Trophoblast cell (in vitro differentiated cells and primary cell): ENCODE data around the gene CDK2AP2.
"Not testable (repeated sequence)": the region's sequence is repeated elsewhere in the genome, so short reads cannot be mapped to it uniquely, and the experiment has no call there.

ENCODE experiments used
- DNase-seq, 2 donors: peaks; one replicate each; pipeline ENCODE4 v3.0.0-alpha.2; 2016
- H2AFZ ChIP-seq: 2 replicates; pipeline ENCODE4 v1.6.1; 2013; ENCODE audit warnings: low read length, moderate library complexity, mild to moderate bottlenecking; ENCODE audit not compliant: insufficient read depth, poor library complexity
- H2AK5ac ChIP-seq: 2 replicates; pipeline ENCODE4 v1.6.1; 2013; ENCODE audit warnings: mild to moderate bottlenecking, low read length
- H2BK120ac ChIP-seq: 2 replicates; pipeline ENCODE4 v1.6.1; 2013; ENCODE audit warnings: low read length, mild to moderate bottlenecking, moderate library complexity; ENCODE audit not compliant: insufficient read depth, poor library complexity
- H2BK12ac ChIP-seq: 2 replicates; pipeline ENCODE4 v1.6.1; 2013; ENCODE audit warnings: mild to moderate bottlenecking, low read length, moderate library complexity
- H2BK5ac ChIP-seq: 2 replicates; pipeline ENCODE4 v1.6.1; 2013; ENCODE audit warnings: low read length, low read depth, moderate library complexity, mild to moderate bottlenecking; ENCODE audit not compliant: poor library complexity
- H3K14ac ChIP-seq: 2 replicates; pipeline ENCODE4 v1.6.1; 2013; ENCODE audit warnings: mild to moderate bottlenecking, low read length
- H3K18ac ChIP-seq: 2 replicates; pipeline ENCODE4 v1.6.1; 2013; ENCODE audit warnings: mild to moderate bottlenecking, low read length
- H3K23ac ChIP-seq: 2 replicates; pipeline ENCODE4 v1.6.1; 2013; ENCODE audit warnings: low read length
- H3K27ac ChIP-seq: 2 replicates; pipeline ENCODE4 v1.5.1; 2013; ENCODE audit warnings: low read depth, mild to moderate bottlenecking, inconsistent platforms, low read length, moderate library complexity
- H3K27me3 ChIP-seq: 2 replicates; pipeline ENCODE4 v1.6.1; 2013; ENCODE audit warnings: inconsistent platforms, mild to moderate bottlenecking, low read length, moderate library complexity; ENCODE audit not compliant: insufficient read depth
- H3K36me3 ChIP-seq, 2 experiments: 1 replicate in 1 of 2; 2 replicates in 1 of 2; pipeline ENCODE4 v1.6.1; 2013; ENCODE audit warnings: low read length in 2 of 2, mild to moderate bottlenecking in 2 of 2, moderate library complexity in 1 of 2; ENCODE audit not compliant: insufficient read depth in 2 of 2, control insufficient read depth in 1 of 2
- H3K4ac ChIP-seq: 2 replicates; pipeline ENCODE4 v1.6.1; 2013; ENCODE audit warnings: low read depth, mild to moderate bottlenecking, low read length, moderate library complexity
- H3K4me1 ChIP-seq, 2 experiments: 1 replicate in 1 of 2; 2 replicates in 1 of 2; pipeline ENCODE4 v1.6.1; 2013; ENCODE audit warnings: low read length in 2 of 2, mild to moderate bottlenecking in 2 of 2, moderate library complexity in 1 of 2; ENCODE audit not compliant: insufficient read depth in 2 of 2, control insufficient read depth in 1 of 2
- H3K4me2 ChIP-seq: 2 replicates; pipeline ENCODE4 v1.6.1; 2013; ENCODE audit warnings: inconsistent platforms, mild to moderate bottlenecking, low read length, moderate library complexity
- H3K4me3 ChIP-seq: 2 replicates; pipeline ENCODE4 v1.5.1; 2013; ENCODE audit warnings: mild to moderate bottlenecking, low read depth, low read length, inconsistent platforms
- H3K79me1 ChIP-seq: one replicate; pipeline ENCODE4 v1.6.1; 2013; ENCODE audit warnings: low read length
- H3K79me2 ChIP-seq: 2 replicates; pipeline ENCODE4 v1.6.1; 2013; ENCODE audit warnings: low read length, mild to moderate bottlenecking; ENCODE audit not compliant: control insufficient read depth, insufficient read depth, poor library complexity
- H3K9ac ChIP-seq: 2 replicates; pipeline ENCODE4 v1.6.1; 2013; ENCODE audit warnings: mild to moderate bottlenecking, low read length
- H3K9me3 ChIP-seq: 2 replicates; pipeline ENCODE4 v1.6.1; 2013; ENCODE audit warnings: low read depth, mild to moderate bottlenecking, control low read depth, inconsistent platforms, low read length; ENCODE audit not compliant: insufficient read depth
- H4K12ac ChIP-seq: 2 replicates; pipeline ENCODE4 v1.6.1; 2013; ENCODE audit warnings: low read depth, mild to moderate bottlenecking, low read length, moderate library complexity
- H4K8ac ChIP-seq: 2 replicates; pipeline ENCODE4 v1.6.1; 2013; ENCODE audit warnings: low read depth, mild to moderate bottlenecking, low read length, moderate library complexity
- H4K91ac ChIP-seq: one replicate; pipeline ENCODE4 v1.6.1; 2013; ENCODE audit warnings: low read depth, mild to moderate bottlenecking, low read length, moderate library complexity
- WGBS: extraction: QIAGEN DNeasy Blood & Tissue Kit; methylation state at CpG from one replicate; pipeline ENCODE4 v1.1.7; 2013; ENCODE audit warnings: missing lambda C conversion rate; ENCODE audit not compliant: insufficient read length, insufficient coverage; ENCODE audit errors: extremely low coverage; 5-methylcytosine and 5-hydroxymethylcytosine counted together

Gene CDK2AP2

GRCh38 chr11:67489885-67490726 is 17.9 kb downstream of the CDK2AP2 start:
- Histone ChIP-seq H3K4ac (no peak overlapping the region), H3K4me1 (no peaks in the 10 kb centered on the region), H3K79me1 (no peaks in the 10 kb centered on the region), H2BK12ac (no peak overlapping the region), H3K36me3 (peaks cover 65 to 67% of the 10 kb centered on the region in 2 experiments), H2BK120ac (no peak overlapping the region), H2AK5ac (no peak overlapping the region), H3K27me3 (no peaks in the 10 kb centered on the region), H3K4me2 (no peak overlapping the region), H4K91ac (no peak overlapping the region), H3K79me2 (no peaks in the 10 kb centered on the region), H3K23ac (no peak overlapping the region), H3K4me3 (no peak overlapping the region), H3K9ac (no peak overlapping the region), H3K27ac (no peak overlapping the region), H3K9me3 (no peaks in the 10 kb centered on the region), H2AFZ (no peak overlapping the region), H4K8ac (no peak overlapping the region), H3K14ac (no peak overlapping the region), H4K12ac (no peak overlapping the region), H3K18ac (no peak overlapping the region), H2BK5ac (no peak overlapping the region)
- WGBS, result no CpG with 5 or more reads among the region's 23 CpGs
- DNase-seq, result no peak

- Histone ChIP-seq H2BK12ac (no peak overlapping the region), H3K9me3 (no peaks in the 10 kb centered on the region), H4K8ac (no peak overlapping the region), H3K4me1 (no peaks in the 10 kb centered on the region), H3K4ac (no peak overlapping the region), H2BK5ac (no peak overlapping the region), H2BK120ac (no peak overlapping the region), H3K23ac (no peak overlapping the region), H3K4me3 (no peak overlapping the region), H3K79me2 (no peaks in the 10 kb centered on the region), H3K14ac (no peak overlapping the region), H3K79me1 (no peaks in the 10 kb centered on the region), H3K36me3 (peaks cover 58 to 60% of the 10 kb centered on the region in 2 experiments), H3K27me3 (no peaks in the 10 kb centered on the region), H3K4me2 (no peak overlapping the region), H4K12ac (peak overlapping the region; percentile 16), H4K91ac (no peak overlapping the region), H3K27ac (no peak overlapping the region), H2AK5ac (no peak overlapping the region), H3K9ac (no peak overlapping the region), H3K18ac (no peak overlapping the region), H2AFZ (no peak overlapping the region)
- no peak for DNase-seq
- no CpG with 5 or more reads among the region's 25 CpGs for WGBS
Measured at GRCh38 chr11:67489203-67489884, 18.6 kb downstream of the CDK2AP2 start.

- peaks cover 2% of the 10 kb centered on the region for H3K9me3 ChIP-seq
- H3K27ac ChIP-seq, result no peak overlapping the region
- no peak overlapping the region for H2AFZ ChIP-seq
- peaks cover 31 to 33% of the 10 kb centered on the region in 2 experiments for H3K36me3 ChIP-seq
- peaks cover 8% of the 10 kb centered on the region for H3K79me1 ChIP-seq
- H3K79me2 ChIP-seq, result peaks cover 2% of the 10 kb centered on the region
- H2BK120ac ChIP-seq, result no peak overlapping the region
- no peak overlapping the region for H3K14ac ChIP-seq
- no peak for DNase-seq
- H2BK5ac ChIP-seq, result no peak overlapping the region
- H4K12ac ChIP-seq, result no peak overlapping the region
- H3K27me3 ChIP-seq, result no peaks in the 10 kb centered on the region
- no peak overlapping the region for H4K8ac ChIP-seq
- no peak overlapping the region for H2BK12ac ChIP-seq
- H3K23ac ChIP-seq, result peak overlapping the region; percentile 34
- peaks cover 6 to 11% of the 10 kb centered on the region in 2 experiments for H3K4me1 ChIP-seq
- no peak overlapping the region for H3K4me2 ChIP-seq
- H3K9ac ChIP-seq, result no peak overlapping the region
- no peak overlapping the region for H3K4ac ChIP-seq
- H4K91ac ChIP-seq, result no peak overlapping the region
- WGBS, result no CpG with 5 or more reads among the region's 20 CpGs
- H2AK5ac ChIP-seq, result no peak overlapping the region
- no peak overlapping the region for H3K18ac ChIP-seq
- H3K4me3 ChIP-seq, result no peak overlapping the region
Measured at GRCh38 chr11:67486481-67487195, 21.3 kb downstream of the CDK2AP2 start.

- H4K8ac ChIP-seq, H2BK5ac ChIP-seq, H3K79me1 ChIP-seq, H3K27me3 ChIP-seq, H3K14ac ChIP-seq, H2AFZ ChIP-seq, H3K4me2 ChIP-seq, H2AK5ac ChIP-seq, H3K79me2 ChIP-seq, H3K9me3 ChIP-seq, H3K23ac ChIP-seq, H3K4me3 ChIP-seq, H2BK120ac ChIP-seq, DNase-seq, H3K27ac ChIP-seq, H3K18ac ChIP-seq, H4K12ac ChIP-seq, H4K91ac ChIP-seq, H3K4ac ChIP-seq, H3K9ac ChIP-seq, H2BK12ac ChIP-seq: not testable (repeated sequence)
- WGBS, result no CpG with 5 or more reads among the region's 7 CpGs
- Histone ChIP-seq H3K36me3 (peaks cover 24 to 26% of the 10 kb centered on the region in 2 experiments), H3K4me1 (peaks cover 6 to 11% of the 10 kb centered on the region in 2 experiments)
Measured at GRCh38 chr11:67485873-67486361, 22.0 kb downstream of the CDK2AP2 start.
